Esophagus mucosa (tissue), 1 donor: ENCODE measurements around the gene EPYC. TPM values are rescaled to one million over a fixed set of nuclear protein-coding genes. Genes with fewer than 3 reads are reported as not detected.
"Not testable (repeated sequence)": the region's sequence is repeated elsewhere in the genome, so short reads cannot be mapped to it uniquely, and the experiment has no call there.

Experiments
- ATAC-seq: fragments of 200-7000 bp; cut with Tn5 transposase; one replicate; pipeline ENCODE4 v1.9.1; 2020
- total RNA-seq: library from RNA; stranded (reverse); gene quantifications from one replicate; pipeline ENCODE4 v1.2.4, GENCODE V29; 2023
- donor health status: DM: yes; HTN: yes; CAD: no.

Gene EPYC
- total RNA-seq, 1 donor from 2014 or later = not detected

DNA sequence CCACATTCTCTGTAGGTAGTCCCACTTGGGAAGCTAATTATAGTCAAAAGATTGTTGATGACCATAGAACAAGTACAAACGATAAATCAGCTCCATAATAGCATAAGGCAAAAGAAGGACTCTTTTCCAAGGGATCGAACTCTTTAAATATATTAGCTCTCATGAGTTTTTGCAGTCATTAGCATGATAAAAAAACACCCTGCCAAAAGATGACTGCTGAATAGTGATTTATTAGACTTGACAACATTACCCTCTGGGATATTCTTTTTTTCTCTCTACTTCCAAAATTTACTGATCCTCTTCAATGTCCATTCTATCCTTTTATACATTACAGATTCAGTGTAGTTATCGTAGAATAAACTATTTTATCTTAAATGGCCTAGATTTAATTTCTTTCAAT, 14.2 kb downstream of the EPYC start:
- no peak for ATAC-seq

- no peak for ATAC-seq
Measured at GRCh38 chr12:90989686-90990111, 15.1 kb downstream of the EPYC start.

GRCh38 chr12:90987520-90987919, 17.3 kb downstream of the EPYC start:
- no peak for ATAC-seq

DNA sequence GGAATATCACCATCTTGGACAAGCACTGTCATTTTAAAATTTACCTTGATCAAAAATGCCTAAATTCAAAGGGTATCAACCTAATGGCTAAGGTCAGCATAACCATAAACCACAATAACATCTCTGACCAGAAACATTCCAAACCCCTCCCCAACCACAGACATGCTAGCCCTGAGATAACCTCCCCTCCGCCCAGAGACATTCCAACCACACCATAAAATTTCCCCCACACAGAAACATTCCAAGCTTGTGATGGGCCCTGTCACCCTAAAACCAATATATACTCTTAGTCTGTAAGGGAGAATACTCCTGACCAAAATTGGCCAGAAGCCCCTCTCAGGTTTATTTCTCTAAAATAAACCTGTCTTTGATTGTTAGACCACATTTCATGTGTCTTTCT, 17.7 kb downstream of the EPYC start:
- no peak for ATAC-seq

DNA sequence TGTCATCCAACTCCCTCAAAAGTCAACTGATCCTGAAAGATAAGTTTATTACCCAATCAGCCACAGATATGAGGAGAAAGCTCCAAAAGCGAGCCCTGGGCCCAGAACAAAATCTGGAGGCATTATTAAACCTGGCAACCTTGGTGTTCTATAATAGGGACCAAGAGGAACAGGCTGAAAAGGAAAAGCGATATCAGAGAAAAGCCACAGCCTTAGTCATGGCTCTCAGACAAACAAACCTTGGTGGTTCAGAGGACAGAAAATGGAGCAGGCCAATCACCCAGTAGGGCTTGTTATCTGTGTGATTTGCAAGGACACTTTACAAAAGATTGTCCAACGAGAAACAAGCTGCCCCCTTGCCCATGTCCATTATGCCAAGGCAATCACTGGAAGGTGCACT, 19.4 kb downstream of the EPYC start:
- ATAC-seq = not testable (repeated sequence)

DNA sequence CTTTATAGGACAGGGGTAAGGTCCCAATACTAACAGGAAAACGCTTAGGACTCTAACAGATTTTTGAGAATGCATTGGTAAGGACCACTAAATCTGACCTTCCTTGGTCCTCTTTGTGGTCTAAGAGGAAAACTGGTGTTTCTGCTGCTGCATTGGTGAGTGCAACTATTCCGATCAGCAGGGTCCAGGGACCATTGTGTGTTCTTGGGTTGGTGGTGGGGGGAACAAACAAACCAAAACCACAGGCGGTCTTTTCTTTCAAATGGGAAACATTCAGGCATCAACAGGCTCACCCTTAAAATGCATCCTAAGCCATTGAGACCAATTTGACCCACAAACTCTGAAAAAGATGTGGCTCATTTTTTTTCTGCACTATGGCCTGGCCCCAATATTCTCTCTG, 20.7 kb downstream of the EPYC start:
- no peak for ATAC-seq

- no peak for ATAC-seq
Measured at GRCh38 chr12:90982170-90982569, 22.6 kb downstream of the EPYC start.

DNA sequence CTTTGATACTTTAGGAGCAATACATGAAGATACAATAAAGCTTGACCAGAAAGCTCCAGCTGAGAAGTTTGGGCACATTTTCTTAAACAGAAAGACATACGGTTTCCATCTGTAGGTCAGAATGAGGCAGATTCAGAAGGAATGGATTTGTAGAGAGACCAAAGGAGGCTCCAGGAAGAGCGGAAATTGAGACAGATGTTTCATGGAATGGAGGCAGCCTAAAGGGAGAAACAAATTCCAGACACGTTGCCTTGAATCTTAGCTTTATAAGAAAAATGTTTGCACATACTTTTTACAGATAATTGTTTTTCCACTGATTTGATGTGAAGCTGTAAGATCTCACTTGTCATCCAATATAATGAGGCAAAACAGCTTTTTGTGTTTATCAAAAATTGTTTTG, 24.8 kb downstream of the EPYC start:
- ATAC-seq = no peak

DNA sequence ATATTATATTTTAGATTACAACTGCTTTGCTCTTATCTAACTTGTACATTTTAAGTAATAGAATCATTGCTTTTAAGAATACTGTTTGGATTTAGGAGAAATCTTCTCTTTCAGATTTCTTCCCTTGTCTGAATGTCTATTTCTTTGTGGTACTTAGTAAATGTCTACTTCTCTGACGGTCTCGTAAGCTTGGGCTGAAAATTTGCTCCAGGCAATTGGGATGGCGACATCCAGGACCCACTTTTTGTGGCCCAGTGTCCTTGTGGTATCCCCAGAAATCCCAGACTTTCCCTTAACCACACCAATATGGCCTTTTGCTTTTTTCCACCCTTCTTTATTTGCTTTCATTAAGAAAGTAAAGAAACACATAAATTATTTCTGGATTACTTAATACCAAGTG, 25.8 kb downstream of the EPYC start:
- no peak for ATAC-seq

DNA sequence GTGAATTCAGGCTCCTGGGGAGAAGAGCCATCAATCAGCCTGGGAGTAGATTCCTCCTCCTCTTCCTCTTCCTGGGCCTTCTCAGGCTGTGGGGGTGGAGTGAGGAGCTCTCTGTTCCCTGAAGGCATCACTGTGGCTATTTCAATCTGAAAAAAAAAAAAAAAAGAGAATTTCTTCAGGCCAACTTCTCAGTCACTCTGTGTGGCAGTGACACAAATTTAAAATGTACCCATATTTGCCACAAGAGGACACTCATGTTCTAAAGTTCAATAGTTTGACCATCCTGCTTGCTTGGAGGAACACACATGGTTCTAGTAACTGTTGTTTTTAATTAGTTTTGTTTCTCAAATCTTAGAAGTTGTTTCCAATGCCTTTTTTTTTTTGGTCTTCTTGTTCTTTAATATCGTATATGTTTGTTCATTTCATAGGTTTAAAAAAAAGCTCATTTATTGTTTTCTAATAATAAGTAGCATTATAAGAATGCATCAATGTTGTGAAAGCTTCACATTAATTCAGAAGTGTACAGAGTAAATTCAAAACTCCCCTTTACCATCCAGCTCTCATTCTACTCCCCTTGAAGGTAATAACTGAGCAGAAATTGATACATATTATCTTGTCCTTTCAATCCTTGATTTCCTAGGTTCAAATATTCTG, 26.5 kb downstream of the EPYC start:
- peak; percentile 51 for ATAC-seq

- no peak for ATAC-seq
Measured at GRCh38 chr12:90977224-90977623, 27.5 kb downstream of the EPYC start.

DNA sequence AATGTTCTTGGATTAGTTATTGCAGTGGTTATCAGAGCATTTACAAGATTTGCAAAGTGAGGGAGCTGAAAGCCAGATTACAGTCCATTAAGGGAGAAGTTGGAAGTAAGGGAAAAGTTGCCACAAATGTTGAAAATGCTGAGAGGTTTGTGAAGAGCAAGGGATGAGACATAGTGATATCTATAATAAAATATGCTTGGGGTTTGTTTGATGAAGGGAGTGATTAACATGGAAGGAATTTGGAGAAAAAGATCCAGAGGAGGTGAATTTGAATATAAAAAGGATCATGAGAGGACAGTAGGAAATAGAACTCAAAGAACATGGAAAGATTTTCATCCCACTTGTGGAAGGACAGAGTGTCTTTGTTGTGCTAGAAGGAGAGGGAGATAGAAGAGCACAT, 30.5 kb downstream of the EPYC start:
- ATAC-seq = no peak

GRCh38 chr12:90972226-90972625, 32.5 kb downstream of the EPYC start:
- ATAC-seq = no peak

GRCh38 chr12:90970911-90971310, 33.9 kb downstream of the EPYC start:
- ATAC-seq = no peak

DNA sequence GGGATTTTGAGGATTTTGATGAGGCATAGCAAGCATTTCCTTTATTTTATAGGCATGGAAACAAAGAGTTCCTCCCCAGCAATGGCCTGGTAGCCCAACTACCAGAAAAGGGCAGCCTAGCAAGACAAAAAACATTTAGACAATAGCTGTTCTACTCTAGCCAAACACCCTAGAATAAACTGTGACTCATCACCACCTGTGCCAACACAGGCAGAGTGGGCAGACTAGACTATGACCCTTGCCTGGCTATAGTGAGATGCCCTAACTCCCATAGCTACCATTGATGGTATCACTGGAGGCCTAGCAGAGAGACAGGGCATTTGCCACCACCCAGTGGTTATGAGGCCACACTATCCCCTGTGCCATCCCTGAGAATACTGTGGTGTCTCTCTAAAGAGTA, 34.3 kb downstream of the EPYC start:
- no peak for ATAC-seq

DNA sequence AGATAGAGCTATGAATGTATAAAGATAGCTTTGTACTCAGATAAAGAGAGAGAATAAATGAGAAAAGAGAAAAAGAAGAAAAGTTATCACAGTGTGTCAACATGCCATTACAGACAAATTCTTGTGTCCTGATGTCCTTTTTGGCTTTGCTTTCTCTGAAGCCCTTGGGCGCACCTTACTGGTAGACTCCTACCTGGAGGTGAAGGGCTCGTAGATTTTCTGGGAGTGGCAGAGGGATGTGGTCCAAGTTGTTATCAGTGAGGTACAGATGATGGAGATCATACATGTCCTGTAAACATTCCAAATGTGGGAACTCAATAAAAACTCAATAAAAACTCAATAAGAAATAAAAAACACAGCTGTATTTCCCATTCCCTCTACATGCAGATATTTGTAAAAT, 34.9 kb downstream of the EPYC start:
- no peak for ATAC-seq

GRCh38 chr12:90969346-90969745, 35.4 kb downstream of the EPYC start:
- no peak for ATAC-seq

DNA sequence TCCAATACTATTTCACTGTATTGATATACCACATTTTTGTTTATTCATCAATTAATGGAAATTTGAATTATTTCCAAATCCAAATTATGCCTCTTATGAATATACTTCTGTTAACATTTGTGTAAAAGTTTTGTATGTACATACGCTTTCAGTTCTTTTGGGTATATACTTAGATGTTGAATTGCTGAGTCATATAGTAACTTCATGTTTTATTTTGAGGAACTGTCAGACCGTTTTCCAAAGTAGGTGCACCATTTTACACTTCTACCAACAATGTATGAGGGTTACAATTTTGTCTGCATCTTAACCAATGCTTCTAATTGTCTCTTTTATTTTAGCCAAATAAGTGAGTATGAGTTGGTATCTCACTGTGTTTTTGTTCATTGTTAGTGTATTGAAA, 39.6 kb downstream of the EPYC start:
- ATAC-seq = no peak

- no peak for ATAC-seq
Measured at GRCh38 chr12:90964616-90965015, 40.2 kb downstream of the EPYC start.

DNA sequence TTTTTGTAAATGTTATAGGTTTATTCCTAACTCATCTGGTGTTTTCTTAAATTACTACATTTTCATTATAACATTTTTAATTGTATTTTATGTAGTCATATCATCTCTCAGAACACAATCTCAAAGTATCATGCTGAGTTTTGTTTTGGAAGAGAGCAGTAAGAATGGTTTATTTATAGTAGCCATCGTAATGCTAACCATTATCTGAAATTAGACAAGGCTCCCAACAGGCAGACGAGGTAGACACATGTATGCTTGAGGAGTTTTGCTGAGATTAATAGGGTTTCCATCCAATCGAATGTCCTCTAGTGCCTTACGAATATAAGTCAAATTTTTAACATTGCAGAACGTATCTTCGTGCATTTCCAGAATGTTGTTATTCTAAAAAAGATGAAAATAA, 40.8 kb downstream of the EPYC start:
- ATAC-seq = no peak

DNA sequence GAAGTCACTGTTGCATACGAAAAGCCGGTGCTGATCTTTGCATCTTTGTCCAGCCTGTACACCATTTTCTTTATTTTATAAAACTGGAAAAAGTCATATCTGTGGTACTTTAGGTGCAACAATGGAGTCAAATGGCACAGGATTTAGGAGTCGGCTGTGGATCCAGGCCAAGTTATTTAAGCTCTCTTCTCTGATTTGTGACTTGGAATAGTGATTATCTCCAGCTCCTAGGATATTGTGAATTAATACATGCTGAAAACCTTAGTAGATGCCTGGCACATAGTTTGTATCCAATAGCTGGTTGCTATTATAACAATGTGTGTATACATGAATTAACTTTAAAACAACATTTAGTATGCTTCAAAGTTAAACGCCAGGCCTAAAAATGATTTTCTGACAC, 43.6 kb downstream of the EPYC start:
- no peak for ATAC-seq

- no peak for ATAC-seq
Measured at GRCh38 chr12:90959538-90960139, 45.1 kb downstream of the EPYC start.

DNA sequence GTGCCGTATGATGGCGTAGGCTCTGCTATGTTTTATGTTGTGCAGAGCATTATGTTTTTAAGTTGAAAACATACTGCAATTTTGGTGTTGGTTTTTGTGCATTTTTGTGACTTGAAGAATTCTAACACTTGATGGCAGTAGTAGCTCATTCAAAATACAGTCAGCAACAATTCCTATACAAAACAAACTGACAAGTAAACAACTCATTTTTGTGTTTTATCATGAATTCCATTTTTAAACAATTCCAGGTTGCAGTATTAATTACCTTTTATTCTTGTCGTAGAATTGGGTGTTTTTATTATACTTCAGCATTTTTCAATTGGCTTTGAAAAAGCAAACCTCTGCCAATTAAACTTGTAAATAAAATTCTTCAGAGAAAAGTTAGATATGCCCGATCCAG, 45.7 kb downstream of the EPYC start:
- no peak for ATAC-seq

DNA sequence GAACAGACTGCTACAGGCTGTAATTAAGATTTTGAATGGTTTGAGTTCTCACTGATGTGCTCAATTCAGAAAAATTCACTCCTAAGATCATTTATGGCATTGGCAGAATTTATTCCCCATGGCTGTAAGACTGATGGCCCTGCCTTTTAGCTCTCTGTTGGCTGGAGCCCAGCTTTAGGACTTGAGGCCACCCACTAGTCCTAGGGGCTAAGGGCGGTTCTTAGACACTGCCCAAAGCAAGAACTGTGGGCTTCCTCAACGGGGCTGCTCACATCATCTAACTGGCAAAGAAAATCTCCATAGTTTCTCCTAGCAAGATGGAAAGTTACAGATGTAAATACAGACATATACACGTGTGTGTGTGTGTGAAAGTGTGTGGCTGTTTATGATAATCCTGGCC, 46.4 kb downstream of the EPYC start:
- ATAC-seq = no peak

- ATAC-seq = no peak
Measured at GRCh38 chr12:90954921-90955320, 49.9 kb downstream of the EPYC start, which contains the start of gene CCER1. Gene CCER1 (minus strand): TSS chr12:90955176. CDS start chr12:90954742, 434 bp downstream.
